Hypothalamus (tissue), 51 donors: ENCODE measurements around the gene VIM.
A peak's percentile ranks its signal among the peaks of the same experiment; 100 is the strongest.

Source experiments
- DNase-seq, 51 donors: peaks; one replicate each; lab custom pipeline; 2025; lab: John Stamatoyannopoulos, UW

Gene VIM

DNA sequence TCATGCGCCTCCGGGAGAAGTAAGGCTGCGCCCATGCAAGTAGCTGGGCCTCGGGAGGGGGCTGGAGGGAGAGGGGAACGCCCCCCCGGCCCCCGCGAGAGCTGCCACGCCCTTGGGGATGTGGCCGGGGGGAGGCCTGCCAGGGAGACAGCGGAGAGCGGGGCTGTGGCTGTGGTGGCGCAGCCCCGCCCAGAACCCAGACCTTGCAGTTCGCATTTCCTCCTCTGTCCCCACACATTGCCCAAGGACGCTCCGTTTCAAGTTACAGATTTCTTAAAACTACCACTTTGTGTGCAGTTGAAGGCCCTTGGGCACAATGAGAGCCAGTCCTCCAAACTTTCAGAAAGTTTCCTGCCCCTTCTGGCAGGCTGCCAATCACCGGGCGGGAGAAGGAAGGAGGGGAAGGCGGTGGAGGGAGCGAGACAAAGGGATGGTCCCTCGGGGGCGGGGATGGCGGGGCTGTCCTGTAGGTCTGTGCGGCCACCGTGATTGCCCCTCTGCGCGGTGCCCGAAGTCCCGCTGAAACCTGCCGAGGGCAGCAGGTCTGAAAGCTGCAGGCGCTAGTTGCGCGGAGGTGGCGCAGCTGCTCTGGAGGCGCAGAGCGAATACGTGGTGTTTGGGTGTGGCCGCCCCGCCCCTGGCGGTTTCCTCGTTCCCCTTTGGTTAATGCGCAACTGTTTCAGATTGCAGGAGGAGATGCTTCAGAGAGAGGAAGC is 2.1 kb downstream of the VIM start:
- DNase-seq: peak in 12 of 51 donors; percentile 3 to 51 (median 16)

DNA sequence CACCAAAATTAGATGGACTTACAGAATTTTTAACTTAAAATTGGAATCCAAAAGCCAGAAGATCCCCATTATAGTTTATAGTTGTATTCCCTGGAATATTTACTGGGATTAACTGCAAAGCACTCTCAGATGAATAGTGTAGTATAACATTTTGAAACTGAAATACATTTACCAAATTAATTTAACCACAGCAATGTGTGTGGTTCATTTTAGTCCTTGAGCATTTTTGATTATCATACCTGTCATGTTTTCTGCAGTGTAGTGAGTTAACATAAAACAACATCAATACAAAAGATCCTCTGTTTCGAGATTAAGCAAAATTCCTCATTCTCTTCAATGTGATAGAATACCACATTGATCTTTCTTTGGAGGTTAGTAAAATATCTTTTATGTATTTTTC is 3.7 kb downstream of the VIM start:
- no peak for DNase-seq

DNA sequence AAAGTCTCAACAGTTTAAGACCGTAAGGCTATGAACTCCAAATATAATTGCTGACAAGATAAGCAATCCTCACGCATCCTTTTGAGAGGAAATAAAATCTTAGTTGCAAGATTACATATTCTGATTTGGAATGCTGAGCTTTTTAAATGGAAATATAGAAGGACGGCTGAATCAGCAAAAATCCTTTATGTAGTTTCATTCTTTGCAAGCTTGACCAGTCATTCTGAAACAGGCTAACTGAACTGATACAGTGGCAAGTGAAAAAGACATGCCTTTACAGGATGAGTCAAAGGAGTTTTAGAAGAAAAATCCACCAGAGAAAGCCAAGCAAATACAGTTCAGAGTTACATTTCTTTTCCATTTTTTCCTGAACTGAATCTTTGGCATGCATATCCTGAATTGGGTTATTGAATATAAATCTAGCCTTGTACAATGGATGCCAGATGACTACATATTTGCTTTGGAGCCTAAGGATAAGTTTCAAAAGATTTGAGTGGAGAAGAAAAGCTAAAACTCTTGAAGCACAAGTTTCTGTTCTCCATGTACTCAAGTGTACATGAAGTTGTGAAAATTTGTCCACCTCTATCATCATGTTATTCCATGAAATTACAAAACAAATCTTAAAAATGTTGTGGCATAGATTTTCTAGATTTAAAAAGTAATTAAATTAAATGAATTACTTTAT is 4.4 kb downstream of the VIM start:
- no peak for DNase-seq

DNA sequence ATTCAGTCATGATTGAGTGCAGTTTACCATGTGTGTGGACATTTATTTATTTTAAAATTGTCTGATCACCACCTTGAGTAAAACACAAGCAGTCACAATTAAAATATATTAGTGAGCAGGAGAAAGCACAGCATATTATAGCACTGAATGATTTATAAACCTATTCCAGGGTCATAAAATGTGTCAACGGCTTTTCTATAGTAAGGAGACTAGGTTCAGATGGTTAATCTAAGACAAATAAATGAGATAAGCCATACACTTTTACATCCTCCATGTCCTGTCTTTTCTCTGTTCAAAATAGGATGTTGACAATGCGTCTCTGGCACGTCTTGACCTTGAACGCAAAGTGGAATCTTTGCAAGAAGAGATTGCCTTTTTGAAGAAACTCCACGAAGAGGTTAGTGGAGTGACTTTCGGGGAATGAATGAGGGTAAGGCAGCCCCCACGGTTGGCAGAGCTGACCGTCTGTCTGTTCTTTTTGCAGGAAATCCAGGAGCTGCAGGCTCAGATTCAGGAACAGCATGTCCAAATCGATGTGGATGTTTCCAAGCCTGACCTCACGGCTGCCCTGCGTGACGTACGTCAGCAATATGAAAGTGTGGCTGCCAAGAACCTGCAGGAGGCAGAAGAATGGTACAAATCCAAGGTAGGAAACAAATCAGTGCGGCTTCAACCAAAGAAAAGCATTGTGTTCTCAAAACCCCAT is 5.4 kb downstream of the VIM start:
- DNase-seq: no peak

DNA sequence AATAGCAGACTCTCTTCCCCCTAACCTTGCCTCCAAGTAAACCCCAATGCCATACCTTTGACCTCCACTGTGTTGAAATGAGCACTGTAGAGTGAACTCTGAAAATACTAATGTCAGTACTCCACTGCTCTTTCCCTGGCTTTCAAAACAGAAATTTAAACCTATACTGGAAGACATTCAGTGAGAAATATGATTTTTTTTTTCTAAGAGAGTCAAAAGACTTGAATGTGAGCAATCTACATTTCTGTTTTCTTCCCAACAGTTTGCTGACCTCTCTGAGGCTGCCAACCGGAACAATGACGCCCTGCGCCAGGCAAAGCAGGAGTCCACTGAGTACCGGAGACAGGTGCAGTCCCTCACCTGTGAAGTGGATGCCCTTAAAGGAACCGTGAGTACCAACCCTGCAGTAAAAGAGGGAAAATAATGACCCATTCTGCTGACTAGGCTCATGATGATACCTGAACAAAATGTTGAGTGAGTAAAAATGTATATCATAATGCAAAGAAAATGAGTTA is 6.4 kb downstream of the VIM start:
- DNase-seq: no peak

DNA sequence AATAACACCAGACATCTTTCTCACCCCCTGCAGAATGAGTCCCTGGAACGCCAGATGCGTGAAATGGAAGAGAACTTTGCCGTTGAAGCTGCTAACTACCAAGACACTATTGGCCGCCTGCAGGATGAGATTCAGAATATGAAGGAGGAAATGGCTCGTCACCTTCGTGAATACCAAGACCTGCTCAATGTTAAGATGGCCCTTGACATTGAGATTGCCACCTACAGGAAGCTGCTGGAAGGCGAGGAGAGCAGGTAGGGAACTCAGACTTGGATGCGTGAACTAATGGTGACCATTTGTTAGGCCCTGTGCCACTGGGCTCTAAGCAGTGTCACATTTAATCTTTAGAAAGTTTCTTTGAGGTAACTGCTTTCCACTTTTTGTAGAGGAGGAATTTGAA is 7.1 kb downstream of the VIM start:
- DNase-seq: no peak

DNA sequence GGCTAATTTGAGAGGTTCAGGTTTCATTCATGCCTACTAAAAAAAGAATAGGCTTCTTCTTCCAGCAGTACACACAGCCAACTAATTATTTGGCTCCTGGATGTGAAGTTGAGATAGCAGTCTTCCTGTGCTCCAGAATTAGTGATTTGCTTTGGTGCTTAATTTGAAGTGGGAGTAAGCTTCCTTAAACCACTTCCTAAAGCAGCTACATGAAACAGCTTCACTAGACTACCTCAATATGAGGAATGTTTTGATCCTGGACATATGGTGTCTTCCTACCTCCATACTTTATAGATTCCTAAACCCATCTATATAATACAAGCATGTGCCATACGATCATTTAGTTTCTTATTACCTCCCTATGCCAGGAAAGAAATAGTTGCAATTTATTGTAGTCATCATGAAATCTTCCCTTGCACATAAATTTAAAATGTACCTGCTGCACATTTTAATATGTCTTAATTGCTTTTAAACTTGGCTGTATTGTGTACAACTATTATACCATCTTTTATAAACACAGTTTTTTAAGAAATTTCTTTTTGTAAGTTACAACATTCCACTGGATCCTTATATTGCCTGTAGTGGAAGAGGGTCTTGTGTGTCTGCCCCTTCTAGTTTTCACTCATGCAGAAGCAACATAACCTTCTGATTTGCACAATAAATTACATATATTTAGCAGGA is 8.6 kb downstream of the VIM start:
- no peak for DNase-seq

DNA sequence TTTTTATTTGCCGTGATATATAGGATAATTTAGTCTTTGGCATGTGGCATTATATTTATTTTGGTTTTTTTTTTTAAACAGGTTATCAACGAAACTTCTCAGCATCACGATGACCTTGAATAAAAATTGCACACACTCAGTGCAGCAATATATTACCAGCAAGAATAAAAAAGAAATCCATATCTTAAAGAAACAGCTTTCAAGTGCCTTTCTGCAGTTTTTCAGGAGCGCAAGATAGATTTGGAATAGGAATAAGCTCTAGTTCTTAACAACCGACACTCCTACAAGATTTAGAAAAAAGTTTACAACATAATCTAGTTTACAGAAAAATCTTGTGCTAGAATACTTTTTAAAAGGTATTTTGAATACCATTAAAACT is 9.1 kb downstream of the VIM start:
- no peak for DNase-seq

DNA sequence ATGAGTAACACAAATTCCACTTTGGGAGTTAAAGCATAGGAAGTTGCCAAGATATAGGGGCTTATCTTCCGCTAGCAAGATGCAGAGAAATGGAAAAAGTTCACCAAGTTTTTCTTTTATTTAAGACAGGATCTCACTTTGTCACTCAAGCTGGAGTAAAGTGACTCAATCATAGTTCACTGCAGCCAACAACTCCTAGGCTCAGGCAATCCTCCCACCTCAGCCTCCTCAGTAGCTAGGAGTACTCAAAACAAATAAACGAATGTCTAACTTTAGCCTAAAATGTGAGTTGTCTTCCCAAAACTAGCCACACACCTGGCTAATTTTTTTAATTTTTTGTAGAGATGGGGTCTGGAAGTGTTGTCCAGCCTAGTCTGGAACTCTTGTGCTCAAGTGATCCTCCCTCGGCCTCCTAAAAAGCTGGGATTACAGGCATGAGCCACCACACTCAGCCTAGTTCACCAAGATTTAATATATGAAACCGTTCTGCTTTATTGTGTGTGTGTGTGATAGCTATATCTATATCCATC is 9.9 kb downstream of the VIM start:
- no peak for DNase-seq

DNA sequence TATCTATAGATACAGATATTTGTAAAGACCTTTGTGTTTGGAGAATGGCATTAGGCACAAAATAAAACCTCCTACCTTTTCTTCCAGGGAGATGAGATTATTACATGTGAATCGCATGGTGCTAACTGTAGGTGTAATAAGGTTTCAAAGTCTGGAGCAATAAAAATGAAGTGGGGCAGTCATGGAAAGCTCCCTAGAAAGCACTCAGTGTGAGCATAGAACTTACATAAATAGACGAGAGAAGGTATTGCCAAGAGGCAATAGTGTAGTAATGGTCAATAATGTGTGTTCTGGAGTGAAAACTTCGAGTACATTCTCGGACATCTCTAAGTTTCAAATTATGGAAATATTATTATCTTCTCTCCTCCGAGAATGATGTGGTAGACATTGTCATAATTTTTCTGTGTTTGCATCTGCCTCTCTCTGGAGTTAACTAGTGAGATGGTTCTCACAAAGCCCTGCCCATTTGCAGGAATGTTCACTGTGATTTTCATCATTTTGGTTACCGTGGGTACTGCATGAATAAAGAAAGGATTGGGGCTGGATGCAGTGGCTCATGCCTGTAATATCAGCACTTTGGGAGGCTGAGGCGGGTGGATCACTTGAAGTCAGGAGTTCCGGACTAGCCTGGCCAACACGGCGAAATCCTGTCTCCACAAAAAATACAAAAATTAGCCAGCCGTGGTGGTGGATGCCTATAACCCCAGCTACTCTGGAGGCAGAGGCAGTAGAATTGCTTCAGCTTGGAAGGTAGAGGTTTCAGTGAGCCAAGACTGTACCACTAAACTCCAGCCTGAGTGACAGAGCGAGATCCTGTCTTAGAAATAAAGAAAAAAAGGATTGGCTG is 10.6 kb downstream of the VIM start:
- DNase-seq: no peak

DNA sequence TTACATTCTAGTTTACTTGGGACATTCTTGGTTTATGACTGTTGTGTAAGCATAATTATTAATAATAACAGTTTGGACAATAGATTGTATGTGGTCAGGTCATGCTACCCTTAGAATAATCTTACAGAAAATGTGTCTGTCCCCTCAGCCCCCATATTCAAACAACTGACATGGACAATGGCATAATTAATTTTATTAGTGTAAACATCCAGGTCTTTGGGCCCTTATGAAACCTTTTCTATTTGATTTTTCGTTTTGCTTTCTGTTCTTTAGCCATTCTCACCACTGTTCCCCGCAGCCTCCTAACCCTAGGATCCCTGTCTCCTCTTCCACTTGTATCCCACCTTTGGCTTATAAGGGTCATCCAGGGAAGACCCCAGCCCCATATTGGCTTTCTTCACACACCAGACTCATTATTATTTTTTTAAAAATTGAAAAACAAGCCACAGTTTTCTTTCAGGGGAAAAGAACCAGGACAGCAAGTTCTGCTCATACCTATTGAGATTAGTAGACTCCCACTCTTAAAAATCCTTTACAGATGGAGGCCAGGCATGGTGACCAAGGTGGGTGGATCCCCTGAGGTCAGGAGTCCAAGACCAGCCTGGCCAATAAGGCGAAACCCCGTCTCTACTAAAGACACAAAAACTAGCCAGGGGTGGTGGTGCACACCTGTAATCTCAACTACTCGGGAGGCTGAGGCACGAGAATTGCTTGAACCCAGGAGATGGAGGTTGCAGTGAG is 11.5 kb downstream of the VIM start:
- DNase-seq: no peak

DNA sequence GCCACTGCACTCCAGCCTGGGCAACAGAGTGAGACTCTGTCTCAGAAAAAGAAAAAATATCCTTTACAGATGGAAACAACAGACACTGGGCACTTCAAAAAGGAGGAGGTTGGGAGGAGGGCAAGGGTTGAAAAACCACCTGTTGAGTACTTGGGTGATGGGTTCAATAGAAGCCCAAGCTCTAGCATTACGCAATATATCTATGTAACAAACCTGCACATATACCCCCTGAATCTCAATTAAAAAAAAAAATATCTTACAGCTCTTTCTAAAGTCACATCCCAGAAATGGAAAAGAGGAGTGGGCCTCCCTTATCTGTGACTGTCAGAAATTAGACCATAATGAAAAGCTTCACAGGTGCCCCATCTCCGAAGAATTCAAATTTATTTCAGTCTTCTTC is 12.1 kb downstream of the VIM start:
- DNase-seq: no peak

DNA sequence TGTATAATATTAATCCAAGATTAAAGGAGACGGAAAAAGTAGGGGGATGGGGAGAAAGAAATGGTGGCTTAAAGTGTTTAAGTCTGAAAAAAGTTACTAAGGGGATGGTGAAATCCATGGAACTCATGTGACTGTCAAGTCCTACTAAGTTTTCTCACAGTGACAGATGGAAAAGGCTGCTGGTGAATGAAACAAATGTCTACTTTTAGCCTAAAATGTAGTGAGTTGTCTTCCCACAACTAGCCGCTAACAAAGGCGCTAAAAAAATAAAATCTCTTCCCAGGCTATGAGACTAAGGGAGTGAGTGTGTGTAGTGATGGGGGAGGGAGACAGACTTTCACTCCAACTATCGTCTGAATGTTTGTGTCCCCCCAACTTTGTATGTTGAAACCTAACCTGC is 12.6 kb downstream of the VIM start:
- no peak for DNase-seq

DNA sequence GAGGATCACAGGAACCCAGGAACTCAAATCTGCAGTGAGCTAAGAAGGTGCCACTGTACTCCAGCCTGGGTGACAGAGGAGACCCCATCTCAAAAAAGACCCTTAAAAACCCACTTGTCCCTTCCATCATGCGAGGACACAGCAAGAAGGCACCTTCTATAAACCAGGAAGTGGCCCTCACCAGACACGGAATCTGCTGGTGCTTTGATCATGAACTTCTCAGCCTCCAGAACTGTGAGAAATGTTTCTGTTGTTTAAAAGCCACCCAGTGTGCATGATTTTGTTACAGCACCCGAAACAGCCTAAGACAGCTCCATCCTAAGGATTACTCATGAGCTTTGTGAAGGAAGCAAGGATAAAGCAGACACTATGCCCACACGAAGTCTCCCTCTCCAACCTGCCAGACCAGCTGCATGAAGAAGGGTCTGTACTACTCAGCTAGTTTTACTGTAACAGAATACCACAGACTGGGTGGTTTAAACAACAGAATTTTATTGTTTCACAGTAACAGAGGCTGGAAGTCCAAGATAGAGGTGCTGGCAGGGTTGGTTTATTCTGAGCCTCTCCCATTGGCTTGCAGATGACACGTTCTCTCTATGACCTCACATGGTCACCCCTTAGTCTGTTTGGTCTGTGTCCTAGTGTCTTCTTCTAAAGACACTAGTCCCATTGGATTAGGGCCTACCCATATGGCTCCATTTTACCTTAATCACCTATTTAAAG is 13.7 kb downstream of the VIM start:
- DNase-seq: no peak

DNA sequence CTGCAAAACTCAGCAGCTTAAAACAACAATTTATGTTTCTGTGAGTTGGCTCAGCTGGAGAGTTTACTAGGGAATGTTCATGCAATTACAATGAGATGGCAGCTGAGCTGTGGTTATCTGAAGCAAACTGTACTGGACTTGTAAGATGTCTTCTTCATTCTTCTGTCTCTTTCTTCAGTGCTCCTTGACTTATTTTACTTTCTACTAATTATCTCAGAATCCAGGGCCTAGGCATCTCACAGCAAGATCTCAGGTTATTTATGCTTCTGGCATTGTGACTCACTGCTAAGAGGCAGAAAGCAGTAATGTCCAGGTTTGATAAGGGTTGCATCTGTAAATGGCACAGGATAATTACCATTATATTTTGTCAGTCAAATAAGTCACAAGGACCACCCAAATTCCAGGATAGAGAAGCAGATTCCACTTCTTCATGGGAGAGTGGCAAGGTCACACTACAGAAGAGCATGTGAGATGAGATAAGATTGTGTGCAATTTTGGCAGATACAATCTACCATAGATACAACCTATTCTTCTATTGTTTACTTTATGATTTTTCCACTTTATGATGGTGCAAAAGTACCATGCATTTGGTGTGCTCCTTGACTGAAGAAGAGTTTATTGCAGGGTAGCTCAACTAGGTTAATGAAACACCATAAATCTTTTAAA is 16.8 kb downstream of the VIM start:
- DNase-seq: no peak

DNA sequence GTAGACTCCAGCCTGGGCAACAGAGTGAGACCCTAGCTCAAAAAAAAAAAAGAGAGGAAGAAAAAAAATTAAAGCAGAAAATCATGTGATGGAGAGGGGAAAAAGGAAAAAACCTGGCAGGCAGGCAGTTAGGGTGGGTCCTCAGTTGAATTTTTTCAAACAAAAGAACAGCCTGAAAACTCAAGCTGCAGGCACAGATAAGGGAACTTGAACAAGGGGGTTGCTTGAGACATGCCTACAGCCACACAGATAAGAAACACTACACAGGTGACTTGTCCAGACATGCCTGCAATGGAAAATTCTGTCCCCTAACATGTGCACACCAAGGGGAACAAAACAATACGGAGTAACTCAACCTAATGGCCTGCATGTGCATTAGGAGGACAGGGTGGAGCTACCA is 19.2 kb downstream of the VIM start:
- DNase-seq: no peak

DNA sequence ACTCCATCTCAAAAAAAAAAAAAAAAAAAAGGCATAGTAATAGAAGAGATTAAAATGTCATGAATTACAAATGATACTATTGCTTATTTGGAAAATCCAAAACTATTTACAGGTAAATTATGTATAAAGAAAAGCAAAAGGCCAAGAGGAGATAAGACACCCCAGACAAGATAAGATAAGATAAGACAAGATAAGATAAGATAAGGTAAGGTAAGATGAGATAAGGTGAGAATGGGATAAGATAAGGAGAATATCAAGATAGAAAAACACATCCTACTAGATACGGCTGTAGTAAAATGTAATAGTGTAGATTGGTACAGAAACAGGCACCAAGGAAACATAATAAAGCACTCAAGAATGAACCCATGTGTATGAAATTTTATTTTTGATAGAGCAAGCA is 20.9 kb downstream of the VIM start:
- DNase-seq: no peak

DNA sequence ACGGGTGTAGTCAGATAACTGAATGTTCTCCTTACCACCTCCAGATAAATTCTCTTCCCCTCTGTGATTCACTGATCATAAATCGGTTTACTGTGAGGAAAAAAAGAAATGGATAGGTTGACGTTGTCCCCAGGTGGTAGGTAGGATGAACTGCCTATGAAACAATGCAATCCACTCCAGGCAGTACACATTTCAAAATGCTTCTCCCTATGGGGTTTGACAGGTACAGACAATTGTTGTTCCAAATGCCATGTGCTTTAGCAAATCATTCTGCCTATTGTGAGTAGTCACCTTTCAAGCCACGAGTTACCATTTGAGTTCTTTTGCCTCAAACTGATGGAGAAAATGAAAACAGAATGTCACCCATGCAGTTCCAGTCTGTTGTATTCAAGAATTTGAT is 21.8 kb downstream of the VIM start:
- no peak for DNase-seq
